MCF 10A (cell line): ENCODE measurements around the gene C1QC. TPM values are rescaled to one million over a fixed set of nuclear protein-coding genes. Genes with fewer than 3 reads are reported as not detected.

Experiments used
- BruUV-seq: library from RNA; stranded (reverse); fragments of 400-500 nt; replicated peaks from 2 replicates; lab custom pipeline; 2021; lab: Mats Ljungman, UMichigan
- CTCF ChIA-PET: fragments of 300-600 bp; sonication (Branson Sonifier 250); formaldehyde crosslinking; extraction: SDS; loops from one replicate; lab custom pipeline; 2021; ENCODE audit warnings: antibody characterized with exemption, inconsistent platforms; lab: Yijun Ruan, JAX
- POLR2A ChIA-PET: fragments of 300-600, 350-650 bp; sonication (Branson Sonifier 250); formaldehyde crosslinking; extraction: SDS; loops from one replicate; lab custom pipeline; 2020; ENCODE audit warnings: antibody characterized with exemption, inconsistent platforms; lab: Yijun Ruan, JAX
- DNase-seq: peaks from one replicate; pipeline ENCODE4 v3.0.0-alpha.2; 2018; ENCODE audit not compliant: unreplicated experiment
- H3K27ac Mint-ChIP-seq: one replicate; pipeline ENCODE4 v1.8.0; 2022; ENCODE audit warnings: mild to moderate bottlenecking, low read depth, mixed read lengths; ENCODE audit not compliant: unreplicated experiment
- H3K27me3 Mint-ChIP-seq: one replicate; pipeline ENCODE4 v1.8.0; 2022; ENCODE audit warnings: mixed read lengths; ENCODE audit not compliant: insufficient read depth, unreplicated experiment
- H3K36me3 Mint-ChIP-seq: one replicate; pipeline ENCODE4 v1.8.0; 2022; ENCODE audit warnings: mild to moderate bottlenecking, moderate library complexity, mixed read lengths; ENCODE audit not compliant: insufficient read depth, unreplicated experiment
- H3K4me1 Mint-ChIP-seq: one replicate; pipeline ENCODE4 v1.8.0; 2022; ENCODE audit warnings: mixed read lengths; ENCODE audit not compliant: insufficient read depth, unreplicated experiment
- H3K4me3 Mint-ChIP-seq: one replicate; pipeline ENCODE4 v1.8.0; 2022; ENCODE audit warnings: mild to moderate bottlenecking, moderate library complexity, mixed read lengths; ENCODE audit not compliant: unreplicated experiment
- H3K9me3 Mint-ChIP-seq: one replicate; pipeline ENCODE4 v1.8.0; 2022; ENCODE audit warnings: mixed read lengths; ENCODE audit not compliant: unreplicated experiment
- intact Hi-C: fragments of 100-400 bp; cut with micrococcal nuclease; formaldehyde crosslinking; loops from 2 replicates; pipeline ENCODE4 v1.14.1; 2022
- total RNA-seq: library from RNA; stranded (reverse); gene quantifications from 2 replicates; pipeline ENCODE4 v1.2.3, GENCODE V29; 2022
- TF ChIP-seq, protein P1 (sequence below): fragments of 200-600 bp; IDR thresholded peaks from one replicate; pipeline ENCODE4 v1.8.0; 2022; ENCODE audit warnings: antibody characterized with exemption, mild to moderate bottlenecking; ENCODE audit not compliant: unreplicated experiment

Gene C1QC
- total RNA-seq, 1 experiment from 2014 or later = not detected

DNA sequence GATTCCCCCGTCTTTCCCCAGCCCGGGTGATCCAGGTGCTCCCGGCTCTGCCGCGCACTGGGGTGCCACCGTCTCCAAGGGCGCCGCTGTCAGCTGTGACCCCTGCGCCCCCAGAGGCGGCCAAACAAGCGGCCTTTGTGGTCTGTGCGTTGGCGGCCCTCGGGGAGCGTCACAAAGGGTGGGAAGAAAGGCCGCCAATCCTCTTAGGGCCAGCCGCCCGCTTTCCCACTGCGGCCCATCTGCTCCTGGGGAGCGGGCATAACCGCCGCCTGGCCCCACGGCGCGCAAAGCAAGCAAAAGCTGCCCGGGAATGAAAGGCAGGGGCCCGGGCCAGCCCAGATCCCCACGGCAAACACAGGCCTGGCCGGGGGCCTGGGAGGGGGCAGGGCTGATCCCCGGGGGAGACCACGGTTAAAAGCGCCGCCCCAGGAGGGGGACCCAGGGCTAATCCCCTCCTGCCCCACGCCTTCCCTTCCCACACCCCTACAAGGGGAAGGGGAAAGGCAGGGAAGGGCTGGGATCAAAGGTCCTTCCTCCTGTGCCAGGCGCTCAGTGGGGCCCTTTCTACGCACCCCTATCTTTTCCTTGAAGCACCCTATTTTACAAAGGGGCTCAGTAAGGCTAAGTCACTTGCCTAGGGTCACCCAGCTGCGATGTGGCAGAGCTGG, 33.6 kb downstream of the C1QC start:
- Mint-ChIP-seq H3K36me3 (no peaks in the 10 kb centered on the region), H3K4me3 (no peak overlapping the region), H3K27ac (no peak overlapping the region), H3K4me1 (no peaks in the 10 kb centered on the region), H3K27me3 (peaks cover 13% of the 10 kb centered on the region), H3K9me3 (no peaks in the 10 kb centered on the region)
- DNase-seq = no peak
- CTCF ChIA-PET = interaction anchor here (0.6 to 2.1 kb wide), 6 partner anchors 15 to 287 kb away, joined by 3 to 7 read pairs (median 4); no protein-coding TSS in a partner anchor
- BruUV-seq = no TSS peak
- TF ChIP-seq, protein P1, sequence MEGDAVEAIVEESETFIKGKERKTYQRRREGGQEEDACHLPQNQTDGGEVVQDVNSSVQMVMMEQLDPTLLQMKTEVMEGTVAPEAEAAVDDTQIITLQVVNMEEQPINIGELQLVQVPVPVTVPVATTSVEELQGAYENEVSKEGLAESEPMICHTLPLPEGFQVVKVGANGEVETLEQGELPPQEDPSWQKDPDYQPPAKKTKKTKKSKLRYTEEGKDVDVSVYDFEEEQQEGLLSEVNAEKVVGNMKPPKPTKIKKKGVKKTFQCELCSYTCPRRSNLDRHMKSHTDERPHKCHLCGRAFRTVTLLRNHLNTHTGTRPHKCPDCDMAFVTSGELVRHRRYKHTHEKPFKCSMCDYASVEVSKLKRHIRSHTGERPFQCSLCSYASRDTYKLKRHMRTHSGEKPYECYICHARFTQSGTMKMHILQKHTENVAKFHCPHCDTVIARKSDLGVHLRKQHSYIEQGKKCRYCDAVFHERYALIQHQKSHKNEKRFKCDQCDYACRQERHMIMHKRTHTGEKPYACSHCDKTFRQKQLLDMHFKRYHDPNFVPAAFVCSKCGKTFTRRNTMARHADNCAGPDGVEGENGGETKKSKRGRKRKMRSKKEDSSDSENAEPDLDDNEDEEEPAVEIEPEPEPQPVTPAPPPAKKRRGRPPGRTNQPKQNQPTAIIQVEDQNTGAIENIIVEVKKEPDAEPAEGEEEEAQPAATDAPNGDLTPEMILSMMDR = no peak
- POLR2A ChIA-PET = no interaction called here
- intact Hi-C loops = no loop called here

DNA sequence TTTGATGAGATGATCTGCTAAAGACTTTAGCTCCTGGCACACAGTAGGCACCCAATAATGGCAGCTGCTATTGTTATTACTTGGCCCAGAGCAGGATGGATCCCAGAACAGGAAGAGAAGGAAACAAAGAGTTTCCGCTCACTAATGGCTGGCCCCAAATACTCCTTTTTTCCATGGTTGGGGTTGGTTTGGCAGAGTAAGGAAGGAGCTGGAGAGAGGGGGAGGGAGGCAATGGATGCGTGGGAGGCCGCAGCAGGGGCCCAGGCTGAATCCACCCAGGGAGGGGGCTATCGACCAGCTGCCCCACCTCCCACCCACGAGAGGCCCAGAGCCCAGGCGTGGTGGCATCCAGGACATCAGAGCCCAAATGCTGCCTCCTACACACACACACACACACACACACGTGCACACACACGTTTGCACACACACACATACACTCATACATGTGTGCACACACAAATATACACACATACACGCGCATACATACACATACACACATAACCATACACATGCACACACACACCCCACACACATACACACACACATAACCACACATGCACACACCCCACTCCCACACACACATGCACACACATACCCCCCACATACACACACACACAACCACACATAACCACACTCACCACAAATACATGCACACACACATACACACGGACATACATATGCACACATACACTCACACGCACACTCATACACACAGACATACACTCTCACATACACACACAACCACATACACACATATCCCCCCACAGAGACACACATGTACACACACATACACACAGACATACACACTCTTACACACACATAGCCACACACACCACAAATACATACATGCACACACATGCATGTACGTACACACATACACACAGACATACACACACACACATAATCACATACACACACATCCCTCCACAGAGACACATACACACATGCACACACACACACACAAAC, 34.8 kb downstream of the C1QC start:
- H3K27me3 Mint-ChIP-seq = peaks cover 13% of the 10 kb centered on the region
- POLR2A ChIA-PET = no interaction called here
- H3K9me3 Mint-ChIP-seq = no peaks in the 10 kb centered on the region
- BruUV-seq = no TSS peak
- TF ChIP-seq, protein P1 = no peak
- CTCF ChIA-PET = interaction anchor here (0.7 to 2.1 kb wide), 3 partner anchors 210 to 286 kb away, joined by 3 to 7 read pairs (median 4); no protein-coding TSS in a partner anchor
- H3K4me1 Mint-ChIP-seq = no peaks in the 10 kb centered on the region
- no peak for DNase-seq
- H3K4me3 Mint-ChIP-seq = no peak overlapping the region
- H3K27ac Mint-ChIP-seq = no peak overlapping the region
- intact Hi-C loops = no loop called here
- H3K36me3 Mint-ChIP-seq = no peaks in the 10 kb centered on the region

DNA sequence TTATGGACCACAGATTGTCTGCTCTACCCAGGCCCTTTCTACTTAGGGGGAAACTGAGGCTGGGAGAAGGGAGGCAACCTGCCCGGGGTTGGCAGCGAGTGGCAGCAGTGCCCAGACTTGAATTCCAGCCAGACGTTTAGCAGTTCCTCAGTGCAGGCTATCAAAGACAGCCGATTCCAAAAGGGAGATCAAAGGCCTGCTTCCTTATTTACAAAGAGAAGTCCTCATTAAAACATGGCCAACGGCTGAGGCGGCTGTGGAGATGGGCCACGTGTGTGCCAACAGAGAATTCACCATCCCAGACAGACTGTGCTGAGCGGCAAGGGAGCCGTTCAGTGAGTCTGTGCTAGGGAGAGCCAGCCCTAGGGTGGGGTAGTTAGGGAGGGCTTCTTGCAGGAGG, 37.3 kb downstream of the C1QC start:
- CTCF ChIA-PET = interaction anchor here (0.6 kb wide), 1 partner anchor 10 kb away, joined by 3 read pairs; no protein-coding TSS in a partner anchor
- no peak overlapping the region for H3K27ac Mint-ChIP-seq
- H3K4me1 Mint-ChIP-seq = no peaks in the 10 kb centered on the region
- intact Hi-C loops = no loop called here
- TF ChIP-seq, protein P1 = no peak
- no TSS peak for BruUV-seq
- POLR2A ChIA-PET = no interaction called here
- no peaks in the 10 kb centered on the region for H3K9me3 Mint-ChIP-seq
- no peaks in the 10 kb centered on the region for H3K36me3 Mint-ChIP-seq
- no peak for DNase-seq
- no peak overlapping the region for H3K4me3 Mint-ChIP-seq
- peaks cover 25% of the 10 kb centered on the region for H3K27me3 Mint-ChIP-seq
